HepG2 (cell line): ENCODE measurements around the gene ARL9. TPM values are rescaled to one million over a fixed set of nuclear protein-coding genes. Genes with fewer than 3 reads are reported as not detected.

Source experiments
- ATAC-seq: fragments of 200-7000 bp; cut with Tn5 transposase; 3 replicates; pipeline ENCODE4 v1.9.1; 2020; ENCODE audit warnings: mild to moderate bottlenecking, moderate library complexity
- BruUV-seq: library from RNA; stranded (reverse); fragments of 400-500 nt; replicated peaks from 2 replicates; lab custom pipeline; 2021; lab: Mats Ljungman, UMichigan
- CTCF ChIA-PET: fragments of 300-600 bp; formaldehyde crosslinking; extraction: SDS; loops from one replicate; lab custom pipeline; 2021; ENCODE audit warnings: low total read pairs, inconsistent platforms, low intra/inter-chr PET ratio; lab: Yijun Ruan, JAX
- POLR2A ChIA-PET: fragments of 350-600 bp; sonication (Branson Sonifier 250); formaldehyde crosslinking; loops from one replicate; lab custom pipeline; 2020; ENCODE audit warnings: antibody characterized with exemption, inconsistent platforms; lab: Yijun Ruan, JAX
- DNase-seq: peaks from one replicate; pipeline ENCODE4 v3.0.0-alpha.2; 2015; ENCODE audit warnings: low spot score
- FAIRE-seq: peaks from 3 replicates; lab custom pipeline; 2011; peaks lifted over from hg19 to GRCh38; lab: Jason Lieb, UNC
- H2AFZ ChIP-seq: one replicate; pipeline ENCODE4 v1.6.1; 2011; ENCODE audit warnings: low read length, inconsistent platforms
- H3K27ac ChIP-seq: fragments of 300-600 bp; 3 replicates; pipeline ENCODE4 v1.8.0; 2011; ENCODE audit warnings: mixed run types, mild to moderate bottlenecking, mixed read lengths, low read length, inconsistent platforms; ENCODE audit not compliant: insufficient read depth; ENCODE audit errors: extremely low read length
- H3K27me3 ChIP-seq, 2 experiments: fragments of 200-600 bp in 1 of 2; 2 replicates in 1 of 2; 3 replicates in 1 of 2; pipeline versions ENCODE4 v1.6.0 to v1.8.0; 2011; ENCODE audit warnings: low read length in 2 of 2, mild to moderate bottlenecking in 2 of 2, moderate library complexity in 2 of 2, inconsistent platforms in 1 of 2; ENCODE audit not compliant: insufficient read depth in 2 of 2, control insufficient read depth in 1 of 2
- H3K36me3 ChIP-seq, 2 experiments: fragments of 200-600 bp in 1 of 2; replicated peaks in 1 of 2; 2 replicates in 1 of 2; 3 replicates in 1 of 2; pipeline versions ENCODE4 v1.5.1 to v1.8.0; 2011; ENCODE audit warnings: low read length in 2 of 2, inconsistent platforms in 1 of 2; ENCODE audit not compliant: insufficient read depth in 2 of 2, control insufficient read depth in 1 of 2
- H3K4me1 ChIP-seq: 2 replicates; pipeline ENCODE4 v1.5.1; 2012; ENCODE audit warnings: low read length, inconsistent platforms; ENCODE audit not compliant: insufficient read depth
- H3K4me2 ChIP-seq: 2 replicates; pipeline ENCODE4 v1.6.0; 2011; ENCODE audit warnings: low read depth, low read length, inconsistent platforms
- H3K4me3 ChIP-seq, 3 experiments: fragments of 200-600 bp in 1 of 3; sonication (generic), shearing (Covaris generic) in 1 of 3; replicated peaks in 1 of 3; 2 replicates each; pipeline ENCODE4 v1.5.1; 2011 to 2016; ENCODE audit warnings: low read length in 3 of 3, inconsistent platforms in 2 of 3, low read depth in 2 of 3, mild to moderate bottlenecking in 2 of 3, control low read depth in 1 of 3, mixed read lengths in 1 of 3; ENCODE audit not compliant: insufficient read depth in 1 of 3
- H3K79me2 ChIP-seq: one replicate; pipeline ENCODE4 v1.6.1; 2011; ENCODE audit warnings: low read length, inconsistent platforms; ENCODE audit not compliant: insufficient read depth
- H3K9ac ChIP-seq: 2 replicates; pipeline ENCODE4 v1.6.0; 2011; ENCODE audit warnings: mild to moderate bottlenecking, low read depth, low read length, inconsistent platforms; ENCODE audit not compliant: insufficient read depth
- H3K9me3 ChIP-seq: 2 replicates; pipeline ENCODE4 v1.5.1; 2012; ENCODE audit warnings: mild to moderate bottlenecking, low read length
- H4K20me1 ChIP-seq: 2 replicates; pipeline ENCODE4 v1.6.0; 2011; ENCODE audit warnings: inconsistent platforms, mild to moderate bottlenecking, low read length, moderate library complexity; ENCODE audit not compliant: insufficient read depth
- ATF7 ChIP-seq, 2 experiments: fragments of 450-650 bp in 1 of 2; sonication (generic) in 1 of 2; formaldehyde crosslinking in 1 of 2; IDR thresholded peaks; 2 replicates each; pipeline versions ENCODE4 v1.4.0 to v1.6.1; 2016 to 2020; ENCODE audit warnings: antibody characterized with exemption in 1 of 2, mild to moderate bottlenecking in 1 of 2, missing genetic modification reagents in 1 of 2
- FIP1L1 ChIP-seq: fragments of 200-400 bp; formaldehyde crosslinking; IDR thresholded peaks from 2 replicates; pipeline ENCODE4 v1.6.1; 2018; ENCODE audit warnings: low read depth, mild to moderate bottlenecking, low read length, moderate library complexity, borderline replicate concordance; ENCODE audit not compliant: insufficient read depth
- HOMEZ ChIP-seq: IDR thresholded peaks from 2 replicates; pipeline ENCODE4 v1.6.1; 2016; ENCODE audit warnings: low read depth
- MXD4 ChIP-seq: IDR thresholded peaks from 2 replicates; pipeline ENCODE4 v1.6.1; 2016; ENCODE audit warnings: mild to moderate bottlenecking, missing biosample characterization, missing genetic modification reagents
- PCBP1 ChIP-seq: fragments of 200-400 bp; formaldehyde crosslinking; IDR thresholded peaks from 2 replicates; pipeline ENCODE4 v1.6.1; 2017; ENCODE audit warnings: mild to moderate bottlenecking, low read depth, low read length, borderline replicate concordance
- SPEN ChIP-seq: sonication (generic); formaldehyde crosslinking; IDR thresholded peaks from 2 replicates; pipeline ENCODE4 v1.5.1; 2020; ENCODE audit warnings: low read depth, mild to moderate bottlenecking, missing genetic modification reagents
- SRSF9 ChIP-seq: fragments of 200-400 bp; formaldehyde crosslinking; IDR thresholded peaks from 2 replicates; pipeline ENCODE4 v1.6.1; 2018; ENCODE audit warnings: borderline replicate concordance, mild to moderate bottlenecking, low read depth, low read length; ENCODE audit not compliant: insufficient read depth, poor library complexity, severe bottlenecking
- THAP8 ChIP-seq: sonication (generic); formaldehyde crosslinking; IDR thresholded peaks from 2 replicates; pipeline ENCODE4 v1.5.1; 2020; ENCODE audit warnings: missing genetic modification reagents, mild to moderate bottlenecking, borderline replicate concordance
- ZFP91 ChIP-seq: sonication (generic); formaldehyde crosslinking; IDR thresholded peaks from 2 replicates; pipeline ENCODE4 v1.9.0; 2022; ENCODE audit warnings: missing genetic modification reagents, mild to moderate bottlenecking, borderline replicate concordance
- ZNF331 ChIP-seq: sonication (generic); formaldehyde crosslinking; IDR thresholded peaks from 2 replicates; pipeline ENCODE4 v1.4.0; 2020; ENCODE audit warnings: missing genetic modification reagents
- ZNF589 ChIP-seq: sonication (generic); formaldehyde crosslinking; conservative IDR thresholded peaks from 2 replicates; pipeline ENCODE4 v1.8.0; 2022; ENCODE audit warnings: mild to moderate bottlenecking, moderate library complexity, missing genetic modification reagents
- ZNF615 ChIP-seq: sonication (generic); formaldehyde crosslinking; IDR thresholded peaks from 2 replicates; pipeline ENCODE4 v1.5.0; 2020; ENCODE audit warnings: mild to moderate bottlenecking, missing genetic modification reagents, borderline replicate concordance
- WGBS: methylation state at CpG from one replicate; pipeline ENCODE4 v1.1.6; 2017; ENCODE audit warnings: low lambda C conversion rate; 5-methylcytosine and 5-hydroxymethylcytosine counted together
- in situ Hi-C: cut with HindIII; loops from 2 replicates; pipeline ENCODE4 v1.10.0; 2017; ENCODE audit warnings: low pct_unique_long_range_greater_than_20kb; ENCODE audit not compliant: extremely low pct_ligation_motif_present
- intact Hi-C: fragments of 100-400 bp; cut with micrococcal nuclease; formaldehyde crosslinking; loops from one replicate; pipeline ENCODE4 v1.10.0; 2022; ENCODE audit not compliant: unreplicated experiment
- polyA plus RNA-seq, 8 experiments: library from polyadenylated mRNA; depleted of rRNA in 3 of 8; stranded (reverse) in 7 of 8; unstranded in 1 of 8; fragments of >200 nt; fragmentation: Illumina TruSeq in 4 of 8; extraction: Trizol in 4 of 8; gene quantifications; 2 replicates each; pipeline versions ENCODE4 v1.2.1 to v1.2.3, GENCODE V29; 2011 to 2016; ENCODE audit warnings: low read depth in 4 of 8, missing spikeins in 1 of 8, mixed read lengths in 1 of 8; ENCODE audit not compliant: insufficient read depth in 1 of 8
- total RNA-seq, 5 experiments: library from RNA; depleted of rRNA; stranded (reverse); fragments of >200 nt; fragmentation: Illumina TruSeq; extraction: Trizol; gene quantifications; 2 replicates each; pipeline ENCODE4 v1.2.3, GENCODE V29; 2016; ENCODE audit warnings: low read depth in 1 of 5

Gene ARL9
- total and polyA plus RNA-seq, 2 of the 13 experiments (the other 11 are each of a cell fraction or from before 2014, with no cell fraction given): not detected

GRCh38 chr4:56540826-56541225 lies 35.2 kb downstream of the ARL9 start:
- FAIRE-seq (no peak), DNase-seq (no peak), ATAC-seq (no peak)
- H3K4me2 ChIP-seq: no peak overlapping the region
- peak; percentile 5; the same call in 1 of the 2 replicates for TF ChIP-seq ATF7 (IDR thresholded peaks at IDR 0.05)
- TF ChIP-seq ATF7 (CRISPR knock-in tag; IDR thresholded peaks at IDR 0.05): no peak
- TF ChIP-seq THAP8 (CRISPR knock-in tag): no peak
- no peak overlapping the region for H3K27ac ChIP-seq
- no peaks in the 10 kb centered on the region for H4K20me1 ChIP-seq
- H3K27me3 ChIP-seq: 0 out of 5 replicates have a peak, but pooled peaks cover 0 to 4% of the 10 kb centered on the region in 2 experiments
- H2AFZ ChIP-seq: no peak overlapping the region
- ChIA-PET POLR2A (no interaction called here), CTCF (no interaction called here)
- WGBS: 71% methylated on average over 4 of the region's 4 CpGs
- in situ Hi-C loops: no loop called here
- H3K4me1 ChIP-seq: 0 out of 2 replicates have a peak, but pooled peaks cover 11% of the 10 kb centered on the region
- no peak overlapping the region for H3K4me3 ChIP-seq
- BruUV-seq: no TSS peak
- no peak overlapping the region for H3K9ac ChIP-seq
- H3K79me2 ChIP-seq: no peaks in the 10 kb centered on the region
- no peaks in the 10 kb centered on the region for H3K9me3 ChIP-seq
- intact Hi-C loops: no loop called here
- no peaks in the 10 kb centered on the region for H3K36me3 ChIP-seq

- Histone ChIP-seq H3K4me2 (peak overlapping the region; percentile 88), H3K9ac (peak overlapping the region; percentile 26; the same call in 1 of the 2 replicates), H2AFZ (peak overlapping the region; percentile 76), H3K4me3 (peak overlapping the region; percentile 35 to 67 (median 39)), H3K27ac (no peak overlapping the region), H3K4me1 (0 out of 2 replicates have a peak, but pooled peaks cover 11% of the 10 kb centered on the region), H3K27me3 (0 out of 5 replicates have a peak, but pooled peaks cover 0 to 4% of the 10 kb centered on the region in 2 experiments), H4K20me1 (no peaks in the 10 kb centered on the region), H3K36me3 (no peaks in the 10 kb centered on the region), H3K9me3 (no peaks in the 10 kb centered on the region), H3K79me2 (no peaks in the 10 kb centered on the region)
- ChIA-PET POLR2A (interaction anchor here (0.6 to 0.7 kb wide), 2 partner anchors 109 to 158 kb away, joined by 3 read pairs; partner anchors contain the start of genes AASDH and PPAT), CTCF (interaction anchor here (0.8 to 2.1 kb wide), 3 partner anchors 119 to 292 kb away, joined by 4 to 12 read pairs (median 5); no protein-coding TSS in a partner anchor)
- WGBS: under 1% methylated on average over 29 of the region's 33 CpGs
- in situ Hi-C loops: no loop called here
- intact Hi-C loops: loop anchor here (1.0 to 2.0 kb wide), 4 partner anchors 78 to 256 kb away; partner anchors contain the start of genes AASDH and SRP72
- peak; percentile 78 for DNase-seq
- BruUV-seq: no TSS peak
- ATAC-seq: peak; percentile 99
- peak; percentile 74 for FAIRE-seq
- TF ChIP-seq ZNF331 (CRISPR knock-in tag) (peak; percentile 79), ZFP91 (CRISPR knock-in tag) (peak; percentile 76), MXD4 (CRISPR knock-in tag) (peak; percentile 79), ZNF615 (no peak), SRSF9 (no peak), ZNF589 (CRISPR knock-in tag) (no peak), FIP1L1 (no peak), SPEN (CRISPR knock-in tag) (peak; percentile 88), HOMEZ (no peak), PCBP1 (no peak)
Measured at GRCh38 chr4:56544573-56545131, 39.1 kb downstream of the ARL9 start.
